Osteocyte (in vitro differentiated cells): Measurements from ENCODE around the gene SLC35A4. TPM values are rescaled to one million over a fixed set of nuclear protein-coding genes. Genes with fewer than 3 reads are reported as not detected.
A peak's percentile ranks its signal among the peaks of the same experiment; 100 is the strongest.

ENCODE experiments used
- DNase-seq: peaks from one replicate; pipeline ENCODE4 v3.0.0; 2021; ENCODE audit warnings: mixed read lengths; ENCODE audit not compliant: unreplicated experiment; ENCODE audit errors: extremely low spot score
- H3K27ac Mint-ChIP-seq: one replicate; pipeline ENCODE4 v1.8.0; 2021; ENCODE audit warnings: mild to moderate bottlenecking, mixed read lengths; ENCODE audit not compliant: unreplicated experiment
- H3K27me3 Mint-ChIP-seq: one replicate; pipeline ENCODE4 v1.8.0; 2021; ENCODE audit warnings: mixed read lengths; ENCODE audit not compliant: unreplicated experiment
- H3K36me3 Mint-ChIP-seq: one replicate; pipeline ENCODE4 v1.8.0; 2021; ENCODE audit warnings: mixed read lengths; ENCODE audit not compliant: unreplicated experiment
- H3K4me1 Mint-ChIP-seq: one replicate; pipeline ENCODE4 v1.8.0; 2021; ENCODE audit warnings: mixed read lengths; ENCODE audit not compliant: unreplicated experiment
- H3K4me3 Mint-ChIP-seq: one replicate; pipeline ENCODE4 v1.8.0; 2021; ENCODE audit warnings: mild to moderate bottlenecking, moderate library complexity, mixed read lengths; ENCODE audit not compliant: unreplicated experiment
- H3K9me3 Mint-ChIP-seq: one replicate; pipeline ENCODE4 v1.8.0; 2021; ENCODE audit warnings: mixed read lengths; ENCODE audit not compliant: unreplicated experiment
- CTCF ChIP-seq: fragments of 200-600 bp; sonication (generic); IDR thresholded peaks from 2 replicates; pipeline ENCODE4 v1.5.0; 2021; ENCODE audit warnings: antibody characterized with exemption, mild to moderate bottlenecking, moderate library complexity
- total RNA-seq: library from RNA; stranded (reverse); gene quantifications from 2 replicates; pipeline ENCODE4 v1.2.1, GENCODE V29; 2021

The SLC35A4 gene
- total RNA-seq, 1 donor from 2014 or later, result 79.6 TPM

GRCh38 chr5:140545606-140546005, 19.0 kb upstream of the SLC35A4 start:
- H3K27ac Mint-ChIP-seq, result no peak overlapping the region
- H3K9me3 Mint-ChIP-seq, result no peaks in the 10 kb centered on the region
- no peak for TF ChIP-seq CTCF
- peaks cover 33% of the 10 kb centered on the region for H3K4me1 Mint-ChIP-seq
- DNase-seq, result no peak
- peaks cover 35% of the 10 kb centered on the region for H3K36me3 Mint-ChIP-seq
- H3K4me3 Mint-ChIP-seq, result no peak overlapping the region
- no peaks in the 10 kb centered on the region for H3K27me3 Mint-ChIP-seq

- no peak for TF ChIP-seq CTCF
- Mint-ChIP-seq H3K4me1 (peaks cover 33% of the 10 kb centered on the region), H3K36me3 (peaks cover 35% of the 10 kb centered on the region), H3K9me3 (no peaks in the 10 kb centered on the region), H3K4me3 (peak overlapping the region; percentile 74), H3K27me3 (no peaks in the 10 kb centered on the region), H3K27ac (peak overlapping the region; percentile 93)
- no peak for DNase-seq
Measured at GRCh38 chr5:140546851-140547507, 17.6 kb upstream of the SLC35A4 start.

DNA sequence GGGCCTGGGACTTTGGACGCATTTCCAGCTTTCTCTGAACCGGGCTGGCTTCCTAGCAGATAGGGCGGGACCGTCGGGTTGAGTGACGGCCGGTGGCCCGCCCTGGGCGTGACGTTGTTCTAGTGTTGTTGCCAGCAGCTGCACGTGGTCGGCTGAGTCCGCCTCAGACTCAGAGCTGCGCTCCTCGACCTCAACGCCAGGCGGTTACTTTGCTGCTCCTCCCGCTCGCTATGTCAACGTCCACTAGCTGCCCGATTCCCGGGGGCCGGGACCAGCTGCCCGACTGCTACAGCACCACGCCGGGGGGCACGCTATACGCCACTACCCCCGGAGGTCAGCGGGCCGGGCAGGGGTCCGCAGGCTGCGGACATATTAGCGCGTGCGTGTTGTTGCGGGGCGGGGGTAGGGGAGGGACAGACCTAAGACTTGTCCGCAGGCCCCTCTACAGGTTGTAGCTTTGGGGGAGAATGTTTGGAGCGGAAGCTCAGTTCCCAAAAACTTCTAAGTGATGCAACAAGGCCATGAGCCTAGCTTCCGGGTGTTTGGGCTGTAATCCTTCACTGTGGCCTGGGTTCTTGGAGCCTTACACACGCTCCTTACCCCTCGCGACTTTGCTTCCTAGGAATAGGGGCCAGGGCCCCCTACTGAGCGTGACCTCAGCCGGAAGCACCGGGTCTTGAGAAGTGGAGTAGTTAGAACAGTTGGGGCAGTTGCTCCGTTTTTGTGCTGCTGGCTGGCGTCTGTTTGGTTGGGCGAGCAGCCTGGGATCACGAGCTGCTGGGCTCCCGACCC, 16.9 kb upstream of the SLC35A4 start, which contains the start of gene EIF4EBP3:
EIF4EBP3 (plus strand) TSS at position 155 of the 792 bp plus-strand sequence; CDS start at position 231, 76 bp downstream.
- no peaks in the 10 kb centered on the region for H3K9me3 Mint-ChIP-seq

DNA sequence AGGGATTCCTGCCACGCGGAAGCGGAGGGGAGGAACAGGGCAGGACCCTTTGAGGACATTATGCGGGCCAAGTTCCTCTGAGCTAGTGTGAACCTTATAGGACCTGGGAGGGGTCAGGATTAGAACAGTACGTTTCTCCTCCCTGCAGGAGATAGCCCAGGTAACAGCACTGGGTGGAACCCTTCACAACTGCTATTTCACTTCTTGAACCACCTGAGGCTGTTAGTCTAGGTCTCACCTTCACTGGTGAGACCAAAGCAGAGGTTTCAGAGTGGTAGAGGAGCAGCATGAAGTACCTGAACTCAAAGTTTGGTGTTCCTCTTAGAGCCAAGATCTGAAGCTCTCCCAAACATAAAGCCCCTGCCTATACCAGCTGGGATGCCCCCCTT, 16.3 kb upstream of the SLC35A4 start:
- H3K27me3 Mint-ChIP-seq, result no peaks in the 10 kb centered on the region
- peak overlapping the region; percentile 93 for H3K27ac Mint-ChIP-seq
- TF ChIP-seq CTCF, result no peak
- peaks cover 33% of the 10 kb centered on the region for H3K4me1 Mint-ChIP-seq
- no peak for DNase-seq
- no peaks in the 10 kb centered on the region for H3K9me3 Mint-ChIP-seq
- peak overlapping the region; percentile 74 for H3K4me3 Mint-ChIP-seq
- H3K36me3 Mint-ChIP-seq, result peaks cover 36% of the 10 kb centered on the region

More for the DNA sequence above, 16.9 kb upstream of the SLC35A4 start, which contains the start of gene EIF4EBP3:
- peak; percentile 64 for TF ChIP-seq CTCF
- Mint-ChIP-seq H3K27me3 (no peaks in the 10 kb centered on the region), H3K36me3 (peaks cover 32% of the 10 kb centered on the region), H3K4me3 (peak within 1 kb of the TSS; percentile 74), H3K4me1 (peaks cover 33% of the 10 kb centered on the region), H3K27ac (peak within 1 kb of the TSS; percentile 93)
- DNase-seq, result peak; percentile 98

DNA sequence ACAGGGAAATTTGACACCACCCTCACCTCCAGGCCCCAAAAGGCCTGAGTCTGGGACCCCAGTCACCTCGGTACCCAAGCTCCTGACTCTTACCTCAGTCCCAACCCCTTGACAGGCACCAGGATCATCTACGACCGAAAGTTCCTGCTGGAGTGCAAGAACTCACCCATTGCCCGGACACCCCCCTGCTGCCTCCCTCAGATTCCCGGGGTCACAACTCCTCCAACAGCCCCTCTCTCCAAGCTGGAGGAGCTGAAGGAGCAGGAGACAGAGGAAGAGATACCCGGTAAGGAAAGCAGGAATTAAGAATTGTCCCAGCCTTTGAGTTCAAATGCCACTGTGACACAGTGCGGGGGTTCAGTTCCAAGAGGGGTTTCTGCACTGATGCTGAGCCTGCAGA, 15.8 kb upstream of the SLC35A4 start:
- H3K9me3 Mint-ChIP-seq, result no peaks in the 10 kb centered on the region
- peak overlapping the region; percentile 74 for H3K4me3 Mint-ChIP-seq
- H3K36me3 Mint-ChIP-seq, result peaks cover 38% of the 10 kb centered on the region
- H3K27ac Mint-ChIP-seq, result peak overlapping the region; percentile 93
- no peak for TF ChIP-seq CTCF
- peaks cover 37% of the 10 kb centered on the region for H3K4me1 Mint-ChIP-seq
- peak; percentile 54 for DNase-seq
- H3K27me3 Mint-ChIP-seq, result no peaks in the 10 kb centered on the region
